Suprapubic skin (tissue), 4 donors: ENCODE data around the gene PDZD8. TPM values are rescaled to one million over a fixed set of nuclear protein-coding genes. Genes with fewer than 3 reads are reported as not detected.

Experiments used
- DNase-seq, 2 donors: peaks; one replicate each; pipeline ENCODE4 v3.0.0-alpha.2; 2019; ENCODE audit warnings: low spot score in 2 of 2
- H3K27ac ChIP-seq: fragments of 200-600 bp; sonication (generic); one replicate; pipeline ENCODE4 v1.5.1; 2019
- H3K27me3 ChIP-seq: fragments of 200-600 bp; sonication (generic); one replicate; pipeline ENCODE4 v1.5.1; 2019
- H3K36me3 ChIP-seq: fragments of 200-600 bp; sonication (generic); one replicate; pipeline ENCODE4 v1.5.1; 2019
- H3K4me1 ChIP-seq: fragments of 200-600 bp; sonication (generic); one replicate; pipeline ENCODE4 v1.5.1; 2019
- H3K4me3 ChIP-seq: fragments of 200-600 bp; sonication (generic); one replicate; pipeline ENCODE4 v1.5.1; 2019; ENCODE audit warnings: mild to moderate bottlenecking
- H3K9me3 ChIP-seq: fragments of 200-600 bp; sonication (generic); one replicate; pipeline ENCODE4 v1.5.1; 2019
- EP300 ChIP-seq: sonication (generic); formaldehyde crosslinking; IDR thresholded peaks from one replicate; pipeline ENCODE4 v1.6.1; 2017; ENCODE audit warnings: antibody characterized with exemption
- POLR2A ChIP-seq, 2 donors: fragments of 450-650 bp; IDR thresholded peaks; one replicate each; pipeline ENCODE4 v1.6.1; 2017; ENCODE audit warnings: antibody characterized with exemption in 2 of 2, mild to moderate bottlenecking in 2 of 2, moderate library complexity in 2 of 2
- POLR2AphosphoS5 ChIP-seq, 3 donors: sonication (generic); formaldehyde crosslinking; IDR thresholded peaks; one replicate each; pipeline ENCODE4 v1.6.1; 2017; ENCODE audit warnings: antibody characterized with exemption in 3 of 3
- WGBS: methylation state at CpG from one replicate; pipeline ENCODE4 v1.1.5; 2018; 5-methylcytosine and 5-hydroxymethylcytosine counted together
- total RNA-seq, 4 donors: library from RNA; depleted of rRNA; stranded (reverse); fragments of >200 nt; gene quantifications; one replicate each; pipeline ENCODE4 v1.1.0, GENCODE V29; 2016
- TF ChIP-seq, protein P1 (sequence below), 2 donors: fragments of 200-600 bp in 1 of 2; fragments of 450-650 bp in 1 of 2; sonication (generic) in 1 of 2; IDR thresholded peaks; one replicate each; pipeline ENCODE4 v1.5.1; 2016 to 2019; ENCODE audit warnings: antibody characterized with exemption in 2 of 2, mild to moderate bottlenecking in 1 of 2, moderate library complexity in 1 of 2

The PDZD8 gene
- total RNA-seq, 4 donors from 2014 or later, result 23.7 to 46.2 (median 36.4) TPM

DNA sequence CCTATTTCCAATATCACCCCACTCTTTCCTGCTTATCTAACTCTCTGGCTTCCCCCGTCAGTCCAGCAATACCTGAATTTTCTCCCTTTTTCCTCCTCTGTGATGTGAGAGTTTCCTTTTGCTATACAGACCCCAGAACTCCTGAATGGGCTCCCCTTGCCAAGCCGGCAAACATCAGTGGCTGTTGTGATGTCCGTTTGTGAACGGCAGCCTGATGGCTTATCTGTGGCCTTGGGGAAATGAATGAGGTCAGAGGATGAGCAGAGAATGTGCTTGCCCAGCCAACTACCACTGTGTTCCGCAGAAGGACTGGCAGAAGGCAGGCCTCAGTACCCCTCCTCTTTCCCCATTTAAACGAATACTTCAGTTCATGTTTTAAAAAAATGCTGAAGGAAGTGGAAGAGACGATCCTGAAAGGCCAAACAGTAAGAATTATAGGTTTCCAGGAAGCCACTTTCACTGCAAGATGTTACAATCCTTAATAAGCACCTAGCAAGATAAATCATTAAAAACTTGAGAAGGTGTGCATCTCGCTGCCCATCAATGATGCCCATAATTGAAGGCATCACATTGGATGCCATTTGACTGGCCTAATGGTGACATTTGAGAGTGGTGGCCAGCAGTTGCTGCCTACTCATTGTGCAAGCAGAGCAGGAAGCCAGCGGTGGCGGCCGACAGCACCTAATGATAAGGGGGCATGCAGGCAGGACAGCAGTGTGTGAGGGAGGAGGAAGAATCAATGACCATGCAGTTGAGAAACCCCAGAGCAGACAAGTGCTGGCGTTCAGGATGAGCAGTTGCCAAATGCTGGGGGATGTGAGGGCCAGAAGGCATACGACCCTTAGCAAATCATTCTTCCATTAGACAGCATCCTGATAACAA lies 102.8 kb downstream of the PDZD8 start:
- no peak for DNase-seq
- Histone ChIP-seq H3K27ac (no peak overlapping the region), H3K4me1 (no peaks in the 10 kb centered on the region), H3K36me3 (no peaks in the 10 kb centered on the region), H3K27me3 (no peaks in the 10 kb centered on the region), H3K4me3 (no peak overlapping the region), H3K9me3 (no peaks in the 10 kb centered on the region)
- WGBS, result 81% methylated on average over 13 of the region's 13 CpGs
- TF ChIP-seq POLR2A (IDR thresholded peaks at IDR 0.05), result no peak
- TF ChIP-seq, protein P1, sequence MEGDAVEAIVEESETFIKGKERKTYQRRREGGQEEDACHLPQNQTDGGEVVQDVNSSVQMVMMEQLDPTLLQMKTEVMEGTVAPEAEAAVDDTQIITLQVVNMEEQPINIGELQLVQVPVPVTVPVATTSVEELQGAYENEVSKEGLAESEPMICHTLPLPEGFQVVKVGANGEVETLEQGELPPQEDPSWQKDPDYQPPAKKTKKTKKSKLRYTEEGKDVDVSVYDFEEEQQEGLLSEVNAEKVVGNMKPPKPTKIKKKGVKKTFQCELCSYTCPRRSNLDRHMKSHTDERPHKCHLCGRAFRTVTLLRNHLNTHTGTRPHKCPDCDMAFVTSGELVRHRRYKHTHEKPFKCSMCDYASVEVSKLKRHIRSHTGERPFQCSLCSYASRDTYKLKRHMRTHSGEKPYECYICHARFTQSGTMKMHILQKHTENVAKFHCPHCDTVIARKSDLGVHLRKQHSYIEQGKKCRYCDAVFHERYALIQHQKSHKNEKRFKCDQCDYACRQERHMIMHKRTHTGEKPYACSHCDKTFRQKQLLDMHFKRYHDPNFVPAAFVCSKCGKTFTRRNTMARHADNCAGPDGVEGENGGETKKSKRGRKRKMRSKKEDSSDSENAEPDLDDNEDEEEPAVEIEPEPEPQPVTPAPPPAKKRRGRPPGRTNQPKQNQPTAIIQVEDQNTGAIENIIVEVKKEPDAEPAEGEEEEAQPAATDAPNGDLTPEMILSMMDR (IDR thresholded peaks at IDR 0.05), result no peak
- TF ChIP-seq POLR2AphosphoS5 (IDR thresholded peaks at IDR 0.05), result no peak
- no peak for TF ChIP-seq EP300

DNA sequence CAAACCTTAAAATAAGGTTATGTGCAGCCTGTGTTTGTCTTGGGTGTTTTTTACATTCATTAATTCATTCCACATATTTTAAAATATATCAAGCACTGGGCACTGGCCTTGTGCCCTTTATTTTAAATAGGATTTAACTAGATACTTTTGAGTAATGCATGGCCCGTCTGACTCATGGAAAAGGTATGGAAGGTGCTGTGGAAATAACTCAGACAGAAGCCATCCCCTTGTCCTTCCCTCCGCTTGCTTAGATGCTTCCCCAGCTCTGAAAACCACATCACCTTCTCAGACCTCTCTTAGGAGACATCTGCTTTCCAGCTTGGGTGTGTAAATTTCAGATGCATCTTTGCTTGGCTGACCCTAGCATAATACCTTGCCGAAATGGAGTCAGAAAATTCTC lies 103.8 kb downstream of the PDZD8 start:
- H3K4me1 ChIP-seq, result no peaks in the 10 kb centered on the region
- TF ChIP-seq POLR2A (IDR thresholded peaks at IDR 0.05) (no peak), EP300 (no peak), POLR2AphosphoS5 (IDR thresholded peaks at IDR 0.05) (no peak)
- TF ChIP-seq, protein P1 (IDR thresholded peaks at IDR 0.05), result no peak
- WGBS, result 71% methylated on average over 3 of the region's 3 CpGs

DNA sequence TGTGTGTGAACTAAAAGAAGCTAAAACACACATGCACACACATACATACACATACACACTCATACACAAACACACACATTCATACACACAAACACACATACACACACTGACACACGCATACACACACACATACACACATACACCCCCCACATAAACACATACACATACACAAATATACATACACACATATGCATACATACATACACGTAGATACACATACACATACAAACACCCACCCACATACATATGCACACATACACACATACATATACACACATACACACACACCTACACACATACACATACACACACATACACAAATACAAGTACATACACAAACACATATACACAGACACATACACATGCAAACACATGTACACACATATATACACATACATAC lies 106.3 kb downstream of the PDZD8 start:
- Histone ChIP-seq H3K9me3 (no peaks in the 10 kb centered on the region), H3K4me3 (no peak overlapping the region), H3K4me1 (no peaks in the 10 kb centered on the region), H3K27ac (no peak overlapping the region), H3K36me3 (no peaks in the 10 kb centered on the region), H3K27me3 (no peaks in the 10 kb centered on the region)
- no peak for DNase-seq
- 92% methylated on average over 2 of the region's 2 CpGs for WGBS
- TF ChIP-seq, protein P1 (IDR thresholded peaks at IDR 0.05), result no peak
- no peak for TF ChIP-seq POLR2AphosphoS5 (IDR thresholded peaks at IDR 0.05)
- no peak for TF ChIP-seq POLR2A (IDR thresholded peaks at IDR 0.05)

More for the DNA sequence above, 103.8 kb downstream of the PDZD8 start:
- no peak for DNase-seq
- Histone ChIP-seq H3K36me3 (no peaks in the 10 kb centered on the region), H3K4me3 (no peak overlapping the region), H3K27me3 (no peaks in the 10 kb centered on the region), H3K27ac (no peak overlapping the region), H3K9me3 (no peaks in the 10 kb centered on the region)

DNA sequence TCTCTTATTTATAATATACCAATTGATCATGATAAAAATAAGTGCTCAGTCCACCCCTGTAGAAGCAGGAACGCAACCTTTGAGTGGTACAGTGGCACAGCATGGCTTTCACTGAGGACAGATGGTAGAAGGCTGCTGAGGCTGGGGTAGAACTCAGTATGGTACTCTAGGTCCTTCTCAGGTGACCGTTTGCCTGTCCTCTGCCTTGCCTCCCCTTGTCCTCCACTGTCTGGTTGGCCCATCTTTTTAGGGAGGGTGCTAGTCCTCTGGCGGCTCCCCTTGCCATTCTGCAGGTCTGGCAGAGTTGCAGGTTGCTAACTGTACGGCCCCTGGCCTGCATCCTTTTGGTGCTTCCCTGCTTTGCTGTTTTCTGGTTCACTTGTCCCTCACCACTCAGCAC lies 107.0 kb downstream of the PDZD8 start:
- 92% methylated on average over 4 of the region's 4 CpGs for WGBS
- H3K4me1 ChIP-seq, result no peaks in the 10 kb centered on the region
- TF ChIP-seq, protein P1 (IDR thresholded peaks at IDR 0.05), result no peak
- no peak for TF ChIP-seq POLR2AphosphoS5 (IDR thresholded peaks at IDR 0.05)
- TF ChIP-seq EP300, result no peak
- TF ChIP-seq POLR2A (IDR thresholded peaks at IDR 0.05), result no peak

DNA sequence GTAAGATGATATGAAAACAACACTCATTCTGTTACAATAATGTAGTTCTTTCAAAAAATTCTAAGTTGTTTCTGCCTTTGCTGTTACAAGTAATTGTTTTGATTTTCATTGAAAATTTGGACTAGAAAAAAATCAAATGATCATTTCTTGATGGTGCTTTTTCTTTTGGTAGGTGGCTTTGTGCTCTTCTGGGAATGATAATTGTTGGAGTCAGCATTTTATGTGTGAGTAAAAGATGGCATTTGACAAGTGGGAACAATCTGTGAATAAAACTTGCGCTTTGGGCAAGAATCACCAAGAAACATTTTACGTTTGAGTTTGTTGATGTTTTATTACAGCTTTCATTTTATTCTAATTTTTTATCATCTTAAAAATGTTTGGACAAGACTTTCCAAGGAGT lies 108.4 kb downstream of the PDZD8 start:
- TF ChIP-seq POLR2A (IDR thresholded peaks at IDR 0.05), result no peak
- TF ChIP-seq EP300, result no peak
- TF ChIP-seq, protein P1 (IDR thresholded peaks at IDR 0.05), result no peak
- TF ChIP-seq POLR2AphosphoS5 (IDR thresholded peaks at IDR 0.05), result no peak
- Histone ChIP-seq H3K27me3 (peaks cover 15% of the 10 kb centered on the region), H3K4me3 (no peak overlapping the region), H3K27ac (no peak overlapping the region), H3K9me3 (no peaks in the 10 kb centered on the region), H3K36me3 (no peaks in the 10 kb centered on the region), H3K4me1 (no peaks in the 10 kb centered on the region)
- 83% methylated on average over 2 of the region's 2 CpGs for WGBS
- DNase-seq, result no peak

More for the DNA sequence above, 107.0 kb downstream of the PDZD8 start:
- no peak for DNase-seq
- H3K9me3 ChIP-seq, result no peaks in the 10 kb centered on the region
- no peak overlapping the region for H3K4me3 ChIP-seq
- H3K27me3 ChIP-seq, result peaks cover 3% of the 10 kb centered on the region
- no peaks in the 10 kb centered on the region for H3K36me3 ChIP-seq
- H3K27ac ChIP-seq, result no peak overlapping the region
